Activated CD8-positive, alpha-beta memory T cell treated with anti-CD3 and anti-CD28 coated beads, Interleukin-2, amount 50 U/mL, for 1 hour (primary cell): ENCODE data around the gene LRP6.
"Not testable (repeated sequence)": the region's sequence is repeated elsewhere in the genome, so short reads cannot be mapped to it uniquely, and the experiment has no call there.

Source experiments
- DNase-seq: peaks from one replicate; pipeline ENCODE4 v3.0.0-alpha.2; 2020; ENCODE audit errors: extremely low read depth

LRP6 gene

DNA sequence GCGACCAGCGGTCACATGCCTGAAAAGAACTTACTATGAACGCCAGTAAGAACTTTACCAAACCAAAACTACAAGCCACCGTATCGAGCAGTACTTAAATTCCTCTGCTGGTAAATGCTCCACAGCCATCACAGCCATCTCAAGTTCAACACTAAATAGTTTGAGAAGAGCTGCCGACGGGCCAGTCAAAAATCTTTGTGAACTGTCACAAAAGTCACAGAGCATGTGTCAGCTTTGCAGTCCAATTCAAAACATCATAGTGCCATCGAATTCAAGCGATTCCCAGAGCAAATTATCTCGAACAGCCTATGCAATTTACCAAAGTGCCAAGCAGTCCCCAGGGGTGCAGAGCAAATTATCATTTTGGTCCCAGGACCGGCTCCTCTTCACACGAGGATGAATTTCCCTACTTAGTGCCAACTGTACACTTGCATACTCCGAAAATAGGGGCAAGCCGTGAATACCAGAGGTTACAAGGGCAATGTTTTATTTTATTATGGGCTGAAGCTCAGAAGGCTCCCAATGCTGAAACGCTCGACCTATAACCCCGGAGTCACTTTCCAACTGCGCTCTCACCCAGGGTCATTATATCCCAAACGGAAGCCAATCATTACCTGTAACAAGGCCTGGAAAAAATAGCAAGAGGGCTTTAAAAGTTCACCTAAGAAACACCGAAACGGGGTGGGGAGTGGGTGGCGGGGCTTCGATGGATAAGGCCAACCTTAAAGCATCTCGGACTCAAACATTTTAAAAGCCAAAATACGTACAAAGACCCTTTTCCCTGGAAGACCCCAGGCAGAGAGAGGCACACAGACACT is 1.1 kb downstream of the LRP6 start:
- DNase-seq: no peak

GRCh38 chr12:12265035-12265434 is 1.8 kb downstream of the LRP6 start:
- DNase-seq: no peak

GRCh38 chr12:12263909-12264308 is 2.9 kb downstream of the LRP6 start:
- DNase-seq: no peak

- not testable (repeated sequence) for DNase-seq
These were observed 10.5 kb downstream of the LRP6 start for GRCh38 chr12:12256291-12256757.

DNA sequence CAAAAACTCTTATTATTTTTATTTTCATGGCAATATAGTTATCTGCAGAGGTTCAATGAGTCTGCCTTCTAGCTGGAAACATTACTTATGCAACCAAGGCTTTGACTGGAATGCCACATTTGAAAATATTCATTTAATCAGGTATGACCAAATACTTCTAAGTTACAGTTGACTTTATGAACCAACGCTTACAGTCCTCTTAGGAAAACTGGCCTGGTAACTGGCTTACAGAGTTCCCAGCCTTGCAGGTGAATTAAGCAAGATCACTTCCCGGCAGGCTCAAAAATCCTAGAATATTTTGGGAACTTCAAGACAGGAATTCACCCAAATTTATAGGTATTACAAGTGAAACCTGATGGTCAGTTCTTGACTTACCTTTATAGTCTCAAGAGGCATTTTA is 12.3 kb downstream of the LRP6 start:
- no peak for DNase-seq

GRCh38 chr12:12249216-12250050 is 17.4 kb downstream of the LRP6 start:
- no peak for DNase-seq

DNA sequence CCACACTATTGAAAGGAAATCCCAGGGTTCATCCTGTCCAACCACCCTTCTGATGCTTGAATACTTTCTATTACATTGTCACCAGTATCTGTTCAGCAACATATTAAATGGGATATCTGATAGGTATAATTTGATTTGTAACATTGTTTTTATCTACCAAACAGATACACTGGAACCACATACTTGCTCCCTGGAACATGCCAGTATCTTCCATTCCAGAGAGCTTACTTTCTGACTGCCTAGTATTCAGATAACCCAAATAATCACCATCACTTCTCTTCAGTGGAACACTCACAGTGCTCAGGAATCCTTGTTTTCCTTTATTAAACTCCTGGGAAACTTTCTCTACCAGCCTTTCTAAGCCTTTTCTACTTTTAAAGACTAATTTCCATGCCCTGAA is 19.3 kb downstream of the LRP6 start:
- DNase-seq: no peak

GRCh38 chr12:12244341-12244740 is 22.5 kb downstream of the LRP6 start:
- DNase-seq: no peak

DNA sequence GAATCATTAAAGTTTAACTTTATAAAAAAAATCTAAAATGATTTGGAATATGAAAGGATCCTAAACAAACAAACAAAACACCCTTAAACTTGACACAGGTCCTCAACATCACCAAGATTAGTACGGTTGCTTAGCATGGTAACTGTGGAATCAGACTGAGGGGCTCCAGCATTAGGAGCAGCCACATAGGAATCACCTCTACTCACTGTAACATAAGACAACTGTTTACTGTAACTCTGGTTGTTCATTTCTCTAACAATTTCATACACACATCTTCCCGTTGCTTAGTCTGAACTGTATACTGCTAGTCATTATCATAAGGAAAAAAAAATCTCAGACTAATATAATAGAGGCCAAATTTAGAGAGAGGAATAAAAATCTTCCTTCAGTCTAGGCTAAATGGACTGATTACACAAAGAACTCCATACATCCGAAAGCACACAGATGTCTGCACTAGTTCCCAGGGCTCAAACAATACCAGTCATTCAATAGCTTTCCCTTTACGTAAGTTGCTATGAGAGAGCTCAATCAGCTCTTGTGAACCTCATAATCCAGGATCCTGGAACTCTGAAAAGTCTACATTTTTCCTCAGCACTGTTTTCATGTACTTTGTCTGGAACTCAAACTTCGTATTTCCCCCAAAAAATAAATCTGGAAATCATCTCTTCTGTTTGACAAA is 26.0 kb downstream of the LRP6 start:
- DNase-seq: no peak

DNA sequence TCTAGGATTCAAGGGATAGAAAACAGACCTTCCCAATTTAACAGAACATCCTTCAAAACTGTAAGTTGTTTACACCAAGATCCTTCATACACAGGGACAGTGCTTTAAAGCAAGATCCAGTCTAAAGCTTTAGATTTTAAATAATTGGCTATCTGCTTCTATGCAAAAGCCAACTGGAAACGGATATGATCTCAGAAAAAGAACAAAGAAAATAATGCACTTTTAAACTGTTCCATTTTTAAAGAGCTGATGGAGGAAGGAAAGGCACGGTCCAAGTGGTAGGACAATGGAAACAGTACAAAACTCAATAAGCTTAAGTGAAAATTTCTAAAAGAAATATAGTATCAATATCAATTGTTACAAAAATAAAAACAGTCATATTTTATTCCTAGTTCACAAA is 27.7 kb downstream of the LRP6 start:
- DNase-seq: no peak

DNA sequence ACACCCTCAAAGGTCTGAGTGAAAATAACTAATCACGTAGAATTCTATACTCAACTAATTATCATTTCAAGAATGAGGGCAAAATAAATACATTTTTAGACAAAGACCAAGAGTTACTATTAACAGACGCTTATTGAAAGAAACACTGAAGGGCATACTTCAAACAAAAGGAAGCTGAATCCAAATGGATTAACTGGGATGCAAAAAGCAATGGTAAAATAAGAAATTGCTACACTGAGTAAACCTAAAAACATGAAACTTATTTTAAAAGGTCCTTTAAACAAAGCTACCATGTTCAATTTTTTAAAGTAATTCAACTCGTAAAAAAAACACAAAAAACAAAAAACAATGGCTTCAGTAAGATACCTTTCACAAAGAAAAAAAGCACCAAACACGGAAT is 28.2 kb downstream of the LRP6 start:
- DNase-seq: no peak

DNA sequence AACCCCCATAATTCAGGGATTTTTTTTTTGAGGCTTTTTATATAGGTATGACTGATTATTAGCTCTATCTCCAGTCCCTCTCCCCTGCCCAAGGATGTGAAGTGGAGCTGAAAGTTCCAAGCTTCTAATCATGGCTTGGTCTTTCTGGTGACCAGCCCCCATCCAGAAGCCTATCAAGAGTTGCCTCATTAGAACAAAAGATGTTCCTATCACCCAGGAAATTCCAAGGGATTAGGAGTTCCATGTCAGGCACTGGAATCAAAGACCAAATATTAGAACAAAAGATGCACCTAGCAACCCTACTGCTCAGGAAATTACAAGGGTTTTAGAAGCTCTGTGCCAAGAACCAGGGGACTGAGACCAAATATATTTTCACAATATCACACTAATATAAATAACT is 29.9 kb downstream of the LRP6 start:
- DNase-seq: no peak

DNA sequence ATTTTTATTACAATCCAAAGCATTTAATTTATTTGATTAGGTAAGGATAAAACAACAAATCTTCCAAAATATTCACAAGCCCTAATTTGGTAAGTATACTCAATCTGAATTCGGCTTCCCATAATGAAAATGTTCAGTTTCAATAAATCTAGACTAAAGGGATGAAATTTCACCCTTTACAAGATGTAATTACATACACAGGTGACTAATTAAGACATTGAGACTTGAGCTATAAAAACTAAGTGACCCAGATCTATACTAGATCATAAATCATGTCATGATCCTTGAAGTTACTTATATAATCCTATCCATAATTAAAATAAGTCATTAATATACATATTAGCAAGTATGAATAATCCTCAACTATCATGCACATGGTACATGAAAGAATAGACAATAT is 36.6 kb downstream of the LRP6 start:
- no peak for DNase-seq

- DNase-seq: no peak
These were observed 37.2 kb downstream of the LRP6 start for GRCh38 chr12:12229556-12230092.

DNA sequence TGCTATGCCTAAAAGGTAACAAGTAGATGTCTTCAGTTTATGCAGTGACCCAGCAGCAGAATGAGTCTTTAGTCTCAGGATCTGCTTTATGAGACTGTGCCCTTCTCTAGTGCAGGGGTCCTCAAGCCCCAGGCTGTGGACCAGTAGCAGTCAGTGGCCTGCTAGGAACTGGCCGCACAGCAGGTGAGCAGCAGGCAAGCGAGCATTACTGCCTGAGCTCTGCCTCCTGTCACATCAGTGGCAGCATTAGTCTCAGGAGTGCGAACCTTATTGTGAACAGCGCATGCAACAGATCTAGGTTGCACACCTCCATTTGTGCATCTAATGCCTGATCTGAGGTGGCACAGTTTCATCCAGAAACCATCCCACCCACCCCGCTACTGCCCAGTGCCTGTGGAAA is 38.4 kb downstream of the LRP6 start:
- DNase-seq: no peak

- DNase-seq: no peak
These were observed 40.7 kb downstream of the LRP6 start for GRCh38 chr12:12226187-12226586.

DNA sequence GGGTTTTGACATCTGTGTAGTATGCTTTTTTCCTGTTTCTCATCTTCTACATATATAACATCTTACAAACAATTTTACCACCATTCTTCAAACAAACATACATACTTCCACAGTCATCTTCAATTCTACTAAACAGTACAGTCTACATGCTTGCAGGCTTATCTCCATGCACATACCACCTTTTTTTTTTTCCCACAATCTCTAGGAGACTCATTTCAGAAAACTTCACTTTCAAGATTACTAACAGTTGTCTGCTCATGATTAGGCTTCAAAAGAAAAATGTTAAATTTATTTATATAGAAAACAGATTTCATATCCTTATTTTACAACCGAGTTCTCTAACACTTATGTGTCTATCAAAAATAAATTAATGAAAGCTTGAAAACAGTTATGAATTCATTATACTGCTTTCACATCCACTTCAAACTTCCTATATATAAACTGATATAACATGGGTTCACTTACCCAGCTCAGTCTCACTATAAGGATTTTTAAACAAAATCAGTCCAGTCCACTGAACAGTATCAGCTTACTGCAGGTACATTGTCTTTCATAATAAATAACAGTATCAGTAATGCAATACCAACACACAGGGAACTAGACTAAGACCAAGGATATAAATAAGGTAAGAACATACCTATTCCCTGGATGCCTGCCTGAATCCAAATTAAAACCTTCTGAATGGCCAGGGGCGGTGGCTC is 42.5 kb downstream of the LRP6 start:
- DNase-seq: no peak

GRCh38 chr12:12221560-12221959 is 45.3 kb downstream of the LRP6 start:
- DNase-seq: no peak

- no peak for DNase-seq
These were observed 47.2 kb downstream of the LRP6 start for GRCh38 chr12:12219664-12220063.

DNA sequence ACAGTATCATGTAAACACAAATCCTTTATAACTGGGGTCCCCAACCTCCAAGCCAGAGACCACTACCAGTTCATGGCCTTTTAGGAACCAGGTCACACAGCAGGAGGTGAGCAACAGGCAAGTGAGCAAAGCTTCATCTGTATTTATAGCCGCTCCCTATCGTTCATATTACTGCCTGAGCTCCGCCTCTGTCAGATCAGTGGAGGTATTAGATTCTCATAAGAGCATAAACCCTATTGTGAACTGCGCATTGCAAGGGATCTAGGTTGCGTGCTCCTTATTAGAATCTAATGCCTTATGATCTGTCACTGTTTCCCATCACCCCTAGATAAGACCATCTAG is 49.9 kb downstream of the LRP6 start:
- DNase-seq: no peak

- DNase-seq: no peak
These were observed 50.4 kb downstream of the LRP6 start for GRCh38 chr12:12216349-12217017.
